Keratinocyte (primary cell): ENCODE results near the gene SIK3.

ENCODE experiments used
- EZH2 ChIP-seq: IDR thresholded peaks from one replicate; pipeline ENCODE4 v1.6.1; 2012; ENCODE audit warnings: inconsistent platforms, mild to moderate bottlenecking, low read length, moderate library complexity
- TF ChIP-seq, protein P1 (sequence below), 3 experiments: IDR thresholded peaks in 1 of 3; conservative IDR thresholded peaks in 1 of 3; optimal IDR thresholded peaks in 1 of 3; 2 replicates in 2 of 3; 3 replicates in 1 of 3; pipeline versions ENCODE3 to v1.5.1; 2011; ENCODE audit warnings: low read length in 3 of 3, mild to moderate bottlenecking in 3 of 3, moderate library complexity in 2 of 3, control low read depth in 1 of 3, inconsistent platforms in 1 of 3; ENCODE audit not compliant: insufficient read depth in 2 of 3; ENCODE audit errors: extremely low read depth in 1 of 3

DNA sequence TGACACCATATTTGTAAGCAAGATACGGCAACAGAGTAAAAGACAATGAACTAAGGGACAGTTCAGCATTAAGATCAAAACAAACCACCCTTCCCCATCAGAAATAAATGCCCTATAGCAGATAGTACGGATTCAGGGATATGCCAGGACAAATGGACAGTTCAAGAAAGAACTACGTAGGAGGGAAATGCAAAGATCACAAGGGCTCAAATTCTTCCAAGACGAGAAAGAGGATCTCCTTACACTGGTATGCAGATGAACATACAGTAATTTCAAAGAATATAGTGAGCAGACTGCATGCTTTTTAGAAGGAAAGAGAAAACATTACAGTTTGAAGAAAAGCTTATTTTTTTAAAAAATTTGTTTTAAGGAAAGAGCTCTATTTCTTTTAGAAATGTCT lies 136.1 kb downstream of the SIK3 start:
- TF ChIP-seq, protein P1, sequence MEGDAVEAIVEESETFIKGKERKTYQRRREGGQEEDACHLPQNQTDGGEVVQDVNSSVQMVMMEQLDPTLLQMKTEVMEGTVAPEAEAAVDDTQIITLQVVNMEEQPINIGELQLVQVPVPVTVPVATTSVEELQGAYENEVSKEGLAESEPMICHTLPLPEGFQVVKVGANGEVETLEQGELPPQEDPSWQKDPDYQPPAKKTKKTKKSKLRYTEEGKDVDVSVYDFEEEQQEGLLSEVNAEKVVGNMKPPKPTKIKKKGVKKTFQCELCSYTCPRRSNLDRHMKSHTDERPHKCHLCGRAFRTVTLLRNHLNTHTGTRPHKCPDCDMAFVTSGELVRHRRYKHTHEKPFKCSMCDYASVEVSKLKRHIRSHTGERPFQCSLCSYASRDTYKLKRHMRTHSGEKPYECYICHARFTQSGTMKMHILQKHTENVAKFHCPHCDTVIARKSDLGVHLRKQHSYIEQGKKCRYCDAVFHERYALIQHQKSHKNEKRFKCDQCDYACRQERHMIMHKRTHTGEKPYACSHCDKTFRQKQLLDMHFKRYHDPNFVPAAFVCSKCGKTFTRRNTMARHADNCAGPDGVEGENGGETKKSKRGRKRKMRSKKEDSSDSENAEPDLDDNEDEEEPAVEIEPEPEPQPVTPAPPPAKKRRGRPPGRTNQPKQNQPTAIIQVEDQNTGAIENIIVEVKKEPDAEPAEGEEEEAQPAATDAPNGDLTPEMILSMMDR (optimal IDR thresholded peaks at IDR 0.05 in 1 of 3, IDR thresholded peaks at IDR 0.05 in 1 of 3, conservative IDR thresholded peaks at IDR 0.05 in 1 of 3; ENCODE audit: extremely low read depth in 1 of 3, insufficient read depth in 2 of 3, low read length in 3 of 3), result no peak
- TF ChIP-seq EZH2, result no peak
